ENCODE measurements around the gene PNPLA6. TPM values are rescaled to one million over a fixed set of nuclear protein-coding genes. Genes with fewer than 3 reads are reported as not detected.

Gene PNPLA6
- total and polyA plus RNA-seq, 2 of the 13 experiments (the other 11 are each of a cell fraction or from before 2014, with no cell fraction given): 24.9 to 28.2 TPM

- no peak overlapping the region for H3K4me2 ChIP-seq (ENCODE audit: low read depth, low read length)
- H3K27ac ChIP-seq (ENCODE audit: extremely low read length, insufficient read depth, low read length): no peak overlapping the region
- CTCF ChIA-PET (ENCODE audit: low intra/inter-chr PET ratio, low total read pairs): no interaction called here
- no peak overlapping the region for H3K9ac ChIP-seq (ENCODE audit: insufficient read depth, low read depth, low read length)
- no peak overlapping the region for H2AFZ ChIP-seq (ENCODE audit: low read length)
- no peaks in the 10 kb centered on the region for H3K9me3 ChIP-seq (ENCODE audit: low read length)
- TF ChIP-seq ZNF124 (CRISPR knock-in tag; IDR thresholded peaks at IDR 0.05): no peak
- TF ChIP-seq REXO4 (CRISPR knock-in tag; IDR thresholded peaks at IDR 0.05; ENCODE audit: borderline replicate concordance): no peak
- TF ChIP-seq ZNF446 (CRISPR knock-in tag; IDR thresholded peaks at IDR 0.05): no peak
- no peak for TF ChIP-seq AFF4 (CRISPR knock-in tag; IDR thresholded peaks at IDR 0.05)
- no peak for TF ChIP-seq ZNF333 (CRISPR knock-in tag; IDR thresholded peaks at IDR 0.05; ENCODE audit: borderline replicate concordance)
- H3K36me3 ChIP-seq (replicated peaks in 1 of 2; ENCODE audit: control insufficient read depth in 1 of 2, insufficient read depth in 2 of 2, low read length in 2 of 2): peaks cover 1% of the 10 kb centered on the region in 2 experiments; a peak in 2 of 5 replicates
- intact Hi-C loops (cut with micrococcal nuclease; ENCODE audit: unreplicated experiment): no loop called here
- no peak for FAIRE-seq
- DNase-seq (ENCODE audit: low spot score): no peak
- POLR2A ChIA-PET: no interaction called here
- WGBS (ENCODE audit: low lambda C conversion rate): 46% methylated on average over 2 of the region's 2 CpGs
- H3K4me1 ChIP-seq (ENCODE audit: insufficient read depth, low read length): no peaks in the 10 kb centered on the region
- no TSS peak for BruUV-seq (replicated peaks)
- H3K4me3 ChIP-seq (replicated peaks in 1 of 3; ENCODE audit: insufficient read depth in 1 of 3, low read depth in 2 of 3, low read length in 3 of 3): no peak overlapping the region
- H4K20me1 ChIP-seq (ENCODE audit: insufficient read depth, low read length): no peaks in the 10 kb centered on the region
- in situ Hi-C loops (cut with HindIII; ENCODE audit: extremely low pct_ligation_motif_present, low pct_unique_long_range_greater_than_20kb): no loop called here
- no peak for ATAC-seq
- H3K79me2 ChIP-seq (ENCODE audit: insufficient read depth, low read length): no peaks in the 10 kb centered on the region
- H3K27me3 ChIP-seq (ENCODE audit: control insufficient read depth in 1 of 2, insufficient read depth in 2 of 2, low read length in 2 of 2): no peaks in the 10 kb centered on the region
Measured at GRCh38 chr19:7552781-7553180, 17.3 kb downstream of the PNPLA6 start.

- Histone ChIP-seq H3K9ac (ENCODE audit: insufficient read depth, low read depth, low read length) (no peak overlapping the region), H2AFZ (ENCODE audit: low read length) (no peak overlapping the region), H3K9me3 (ENCODE audit: low read length) (no peaks in the 10 kb centered on the region), H3K4me3 (replicated peaks in 1 of 3; ENCODE audit: insufficient read depth in 1 of 3, low read depth in 2 of 3, low read length in 3 of 3) (no peak overlapping the region), H4K20me1 (ENCODE audit: insufficient read depth, low read length) (no peaks in the 10 kb centered on the region), H3K36me3 (replicated peaks in 1 of 2; ENCODE audit: control insufficient read depth in 1 of 2, insufficient read depth in 2 of 2, low read length in 2 of 2) (peaks cover 1 to 4% of the 10 kb centered on the region in 2 experiments; a peak in 3 of 5 replicates), H3K27ac (ENCODE audit: extremely low read length, insufficient read depth, low read length) (no peak overlapping the region), H3K27me3 (ENCODE audit: control insufficient read depth in 1 of 2, insufficient read depth in 2 of 2, low read length in 2 of 2) (no peaks in the 10 kb centered on the region), H3K4me2 (ENCODE audit: low read depth, low read length) (no peak overlapping the region), H3K79me2 (ENCODE audit: insufficient read depth, low read length) (no peaks in the 10 kb centered on the region), H3K4me1 (ENCODE audit: insufficient read depth, low read length) (no peaks in the 10 kb centered on the region)
- ChIA-PET POLR2A (no interaction called here), CTCF (ENCODE audit: low intra/inter-chr PET ratio, low total read pairs) (no interaction called here)
- 98% methylated on average over 15 of the region's 28 CpGs for WGBS (ENCODE audit: low lambda C conversion rate)
- in situ Hi-C loops (cut with HindIII; ENCODE audit: extremely low pct_ligation_motif_present, low pct_unique_long_range_greater_than_20kb): no loop called here
- ATAC-seq (no peak), DNase-seq (ENCODE audit: low spot score) (no peak), FAIRE-seq (no peak)
- TF ChIP-seq, protein P1, sequence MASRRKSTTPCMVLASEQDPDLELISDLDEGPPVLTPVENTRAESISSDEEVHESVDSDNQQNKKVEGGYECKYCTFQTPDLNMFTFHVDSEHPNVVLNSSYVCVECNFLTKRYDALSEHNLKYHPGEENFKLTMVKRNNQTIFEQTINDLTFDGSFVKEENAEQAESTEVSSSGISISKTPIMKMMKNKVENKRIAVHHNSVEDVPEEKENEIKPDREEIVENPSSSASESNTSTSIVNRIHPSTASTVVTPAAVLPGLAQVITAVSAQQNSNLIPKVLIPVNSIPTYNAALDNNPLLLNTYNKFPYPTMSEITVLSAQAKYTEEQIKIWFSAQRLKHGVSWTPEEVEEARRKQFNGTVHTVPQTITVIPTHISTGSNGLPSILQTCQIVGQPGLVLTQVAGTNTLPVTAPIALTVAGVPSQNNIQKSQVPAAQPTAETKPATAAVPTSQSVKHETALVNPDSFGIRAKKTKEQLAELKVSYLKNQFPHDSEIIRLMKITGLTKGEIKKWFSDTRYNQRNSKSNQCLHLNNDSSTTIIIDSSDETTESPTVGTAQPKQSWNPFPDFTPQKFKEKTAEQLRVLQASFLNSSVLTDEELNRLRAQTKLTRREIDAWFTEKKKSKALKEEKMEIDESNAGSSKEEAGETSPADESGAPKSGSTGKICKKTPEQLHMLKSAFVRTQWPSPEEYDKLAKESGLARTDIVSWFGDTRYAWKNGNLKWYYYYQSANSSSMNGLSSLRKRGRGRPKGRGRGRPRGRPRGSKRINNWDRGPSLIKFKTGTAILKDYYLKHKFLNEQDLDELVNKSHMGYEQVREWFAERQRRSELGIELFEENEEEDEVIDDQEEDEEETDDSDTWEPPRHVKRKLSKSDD (CRISPR knock-in tag; IDR thresholded peaks at IDR 0.05; ENCODE audit: low read depth): 0 out of 2 replicates have a peak, but pooled peaks have one; percentile 28
- no peak for TF ChIP-seq PITX1 (CRISPR knock-in tag; IDR thresholded peaks at IDR 0.05)
- intact Hi-C loops (cut with micrococcal nuclease; ENCODE audit: unreplicated experiment): no loop called here
- no TSS peak for BruUV-seq (replicated peaks)
Measured at GRCh38 chr19:7554565-7554964, 19.0 kb downstream of the PNPLA6 start.

All from HepG2 (cell line).